ENCODE measurements around the gene PRR20G.

PRR20G gene

DNA sequence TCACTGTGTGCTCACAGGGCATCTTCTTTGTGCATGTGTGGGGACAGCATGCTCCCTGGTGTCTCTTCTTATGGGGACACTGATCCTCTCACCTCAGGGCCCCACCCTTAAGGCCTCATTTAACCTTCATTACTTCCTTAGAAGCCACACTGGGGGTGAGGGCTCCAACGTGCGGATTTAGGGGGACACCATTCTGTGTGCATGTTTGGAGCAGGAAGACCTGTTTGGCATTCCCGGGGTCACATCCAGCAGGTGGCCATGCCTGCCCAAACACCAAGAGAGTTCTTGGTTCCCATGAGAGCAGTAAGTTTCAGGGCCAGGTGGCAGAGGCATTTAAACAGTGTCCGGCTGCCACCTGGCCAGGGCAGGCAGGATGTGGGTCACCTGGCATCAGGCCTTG, 24.8 kb downstream of the PRR20G start:
- no peak for DNase-seq
- H3K4me2 ChIP-seq (ENCODE audit: insufficient read depth, low read length): no peak overlapping the region
- H3K27me3 ChIP-seq (ENCODE audit: insufficient read depth, low read length, poor library complexity): no peaks in the 10 kb centered on the region
- TF ChIP-seq CTCF (IDR thresholded peaks at IDR 0.05; ENCODE audit: borderline replicate concordance, extremely low read depth, low read length, poor library complexity, severe bottlenecking) (no peak), EZH2 (IDR thresholded peaks at IDR 0.05; ENCODE audit: borderline replicate concordance, low read depth, low read length, severe bottlenecking) (no peak)
- no peak overlapping the region for H3K4me3 ChIP-seq (ENCODE audit: low read depth in 1 of 2, low read length in 2 of 2)
- H3K79me2 ChIP-seq (ENCODE audit: insufficient read depth, low read length): no peaks in the 10 kb centered on the region
- no peak overlapping the region for H3K9ac ChIP-seq (ENCODE audit: low read depth, low read length)
- no peaks in the 10 kb centered on the region for H3K36me3 ChIP-seq (ENCODE audit: insufficient read depth, low read length)
- no peak overlapping the region for H3K27ac ChIP-seq (ENCODE audit: low read length)
- no peaks in the 10 kb centered on the region for H3K4me1 ChIP-seq (ENCODE audit: insufficient read depth, low read length)
- H4K20me1 ChIP-seq (ENCODE audit: insufficient read depth, low read length): no peaks in the 10 kb centered on the region
- H2AFZ ChIP-seq (ENCODE audit: low read depth, low read length): no peak overlapping the region
- H3K9me3 ChIP-seq (ENCODE audit: insufficient read depth, low read length, severe bottlenecking): peaks cover 6% of the 10 kb centered on the region
- no peak for ATAC-seq (ENCODE audit: insufficient read depth, low read depth)

DNA sequence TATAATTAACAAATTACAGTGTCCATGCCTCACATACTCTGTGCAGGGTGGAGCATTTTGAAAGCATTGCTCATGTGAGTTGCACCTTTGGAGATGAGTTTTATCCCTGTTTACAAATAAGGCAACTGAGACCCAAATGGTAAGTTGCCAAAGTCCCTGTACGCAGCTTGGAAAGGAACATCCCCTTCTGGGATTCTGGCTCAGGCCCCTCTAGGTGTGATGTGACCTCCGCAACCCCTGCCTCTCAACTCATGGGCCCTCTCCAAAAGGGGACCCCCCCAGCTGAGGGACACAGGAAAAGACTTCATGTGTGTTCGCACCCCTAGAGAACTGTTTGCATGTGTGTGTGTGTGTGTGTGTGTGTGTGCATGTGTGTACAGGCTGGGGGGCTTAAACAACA, 25.3 kb downstream of the PRR20G start:
- Histone ChIP-seq H3K9ac (ENCODE audit: low read depth, low read length) (no peak overlapping the region), H3K9me3 (ENCODE audit: insufficient read depth, low read length, severe bottlenecking) (peaks cover 6% of the 10 kb centered on the region), H3K4me3 (ENCODE audit: low read depth in 1 of 2, low read length in 2 of 2) (no peak overlapping the region), H3K4me2 (ENCODE audit: insufficient read depth, low read length) (no peak overlapping the region), H3K4me1 (ENCODE audit: insufficient read depth, low read length) (no peaks in the 10 kb centered on the region), H3K79me2 (ENCODE audit: insufficient read depth, low read length) (no peaks in the 10 kb centered on the region), H2AFZ (ENCODE audit: low read depth, low read length) (no peak overlapping the region), H3K27me3 (ENCODE audit: insufficient read depth, low read length, poor library complexity) (no peaks in the 10 kb centered on the region), H3K36me3 (ENCODE audit: insufficient read depth, low read length) (no peaks in the 10 kb centered on the region), H4K20me1 (ENCODE audit: insufficient read depth, low read length) (no peaks in the 10 kb centered on the region), H3K27ac (ENCODE audit: low read length) (no peak overlapping the region)
- ATAC-seq (ENCODE audit: insufficient read depth, low read depth) (no peak), DNase-seq (no peak)
- TF ChIP-seq EZH2 (IDR thresholded peaks at IDR 0.05; ENCODE audit: borderline replicate concordance, low read depth, low read length, severe bottlenecking) (no peak), CTCF (IDR thresholded peaks at IDR 0.05; ENCODE audit: borderline replicate concordance, extremely low read depth, low read length, poor library complexity, severe bottlenecking) (no peak)

DNA sequence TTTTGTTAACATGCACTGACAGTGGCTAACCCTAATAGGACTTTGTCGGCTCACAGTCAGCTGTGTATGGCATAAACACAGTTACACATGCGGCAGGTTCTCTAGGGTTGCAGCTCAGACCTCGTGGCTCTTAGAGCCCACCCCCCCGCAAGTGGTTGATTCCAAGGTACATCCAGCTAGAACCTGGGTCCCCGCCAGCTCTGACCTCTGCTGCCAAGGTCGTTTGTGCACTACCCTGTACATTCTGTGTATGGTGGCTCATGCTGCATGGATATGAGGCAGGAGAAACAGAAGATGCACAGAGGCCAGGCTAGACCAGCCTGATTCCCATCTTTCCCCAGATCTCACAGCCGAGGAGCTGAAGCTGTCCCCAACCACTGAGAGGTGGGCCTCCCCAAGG, 25.9 kb downstream of the PRR20G start:
- Histone ChIP-seq H3K4me3 (ENCODE audit: low read depth in 1 of 2, low read length in 2 of 2) (no peak overlapping the region), H3K27ac (ENCODE audit: low read length) (no peak overlapping the region), H3K79me2 (ENCODE audit: insufficient read depth, low read length) (no peaks in the 10 kb centered on the region), H3K27me3 (ENCODE audit: insufficient read depth, low read length, poor library complexity) (no peaks in the 10 kb centered on the region), H3K4me2 (ENCODE audit: insufficient read depth, low read length) (no peak overlapping the region), H3K9ac (ENCODE audit: low read depth, low read length) (no peak overlapping the region), H4K20me1 (ENCODE audit: insufficient read depth, low read length) (no peaks in the 10 kb centered on the region), H3K36me3 (ENCODE audit: insufficient read depth, low read length) (no peaks in the 10 kb centered on the region), H2AFZ (ENCODE audit: low read depth, low read length) (no peak overlapping the region), H3K9me3 (ENCODE audit: insufficient read depth, low read length, severe bottlenecking) (peaks cover 6% of the 10 kb centered on the region), H3K4me1 (ENCODE audit: insufficient read depth, low read length) (no peaks in the 10 kb centered on the region)
- DNase-seq (no peak), ATAC-seq (ENCODE audit: insufficient read depth, low read depth) (no peak)
- TF ChIP-seq CTCF (IDR thresholded peaks at IDR 0.05; ENCODE audit: borderline replicate concordance, extremely low read depth, low read length, poor library complexity, severe bottlenecking): no peak
- no peak for TF ChIP-seq EZH2 (IDR thresholded peaks at IDR 0.05; ENCODE audit: borderline replicate concordance, low read depth, low read length, severe bottlenecking)
